DOHH2 (cell line): ENCODE measurements around the gene RBMX.

Experiments used
- CTCF ChIP-seq: fragments of 200-600 bp; sonication (generic); IDR thresholded peaks from one replicate; pipeline ENCODE4 v1.5.1; 2014; ENCODE audit warnings: antibody characterized with exemption, mild to moderate bottlenecking, low read depth, low read length; ENCODE audit not compliant: poor library complexity, severe bottlenecking
- EZH2phosphoT487 ChIP-seq: fragments of 200-600 bp; sonication (generic); IDR thresholded peaks from 2 replicates; pipeline ENCODE4 v1.6.1; 2017; ENCODE audit warnings: borderline replicate concordance, mild to moderate bottlenecking, antibody characterized with exemption, low read length, moderate library complexity, mixed read lengths

- TF ChIP-seq CTCF = no peak
- no peak for TF ChIP-seq EZH2phosphoT487
Observed at GRCh38 chrX:136862546-136862945, 18.0 kb downstream of the RBMX start.
